ENCODE data around the gene KLHL29. TPM values are rescaled to one million over a fixed set of nuclear protein-coding genes. Genes with fewer than 3 reads are reported as not detected.

The KLHL29 gene
- total RNA-seq, 1 experiment from 2014 or later, result 2.4 TPM

GRCh38 chr2:23423062-23423872, 38.3 kb downstream of the KLHL29 start:
- Histone ChIP-seq H3K23ac (ENCODE audit: insufficient read length, low read depth, low read length) (no peak overlapping the region), H3K27ac (ENCODE audit: insufficient read length, low read depth, low read length) (no peak overlapping the region), H3K14ac (ENCODE audit: insufficient read depth, low read length) (no peak overlapping the region), H3K56ac (ENCODE audit: insufficient read length, low read depth, low read length) (no peak overlapping the region), H3K79me2 (ENCODE audit: insufficient read depth, low read length) (no peaks in the 10 kb centered on the region), H3K27me3 (ENCODE audit: insufficient read depth, low read length) (no peaks in the 10 kb centered on the region), H2BK5ac (ENCODE audit: insufficient read length, low read length) (no peak overlapping the region), H2AK5ac (ENCODE audit: insufficient read length, low read length) (no peak overlapping the region), H4K8ac (replicated peaks; ENCODE audit: insufficient read length, low read depth, low read length) (no peak overlapping the region), H3T11ph (ENCODE audit: low read length) (no peak overlapping the region), H3K4me1 (ENCODE audit: insufficient read depth, low read length) (peaks cover 3% of the 10 kb centered on the region; the same call in 1 of the 2 replicates), H3K4ac (ENCODE audit: low read depth, low read length) (no peak overlapping the region), H3K18ac (ENCODE audit: insufficient read length, low read depth, low read length) (no peak overlapping the region), H2AFZ (ENCODE audit: low read length) (no peak overlapping the region), H4K20me1 (ENCODE audit: control insufficient read depth, insufficient read depth, insufficient read length) (no peaks in the 10 kb centered on the region), H2BK20ac (ENCODE audit: low read depth, low read length, poor library complexity, severe bottlenecking) (no peak overlapping the region), H2BK12ac (ENCODE audit: insufficient read length, low read depth, low read length) (no peak overlapping the region), H3K4me2 (ENCODE audit: insufficient read depth, insufficient read length, low read length) (no peak overlapping the region), H3K79me1 (ENCODE audit: insufficient read depth, low read depth, low read length, poor library complexity, severe bottlenecking) (no peaks in the 10 kb centered on the region), H4K5ac (ENCODE audit: insufficient read length, low read depth, low read length) (no peak overlapping the region), H2BK15ac (ENCODE audit: low read depth, low read length) (no peak overlapping the region), H3K9me3 (ENCODE audit: control insufficient read depth, low read depth, low read length) (no peaks in the 10 kb centered on the region), H3K9ac (ENCODE audit: extremely low read depth, insufficient read length, low read length) (no peak overlapping the region), H3K23me2 (ENCODE audit: insufficient read length, low read depth, low read length, poor library complexity, severe bottlenecking) (no peaks in the 10 kb centered on the region), H2BK120ac (ENCODE audit: low read depth, low read length, poor library complexity, severe bottlenecking) (no peak overlapping the region), H4K91ac (ENCODE audit: insufficient read length, low read depth, low read length) (no peak overlapping the region)
- Mint-ChIP-seq H3K9me3 (no peaks in the 10 kb centered on the region), H3K27ac (peak overlapping the region in 2 of 3 experiments; percentile 35 to 66; a peak in 3 of 7 replicates), H3K27me3 (ENCODE audit: low read depth) (no peaks in the 10 kb centered on the region; the same call in none of the 2 replicates), H3K36me3 (ENCODE audit: insufficient read depth in 1 of 3, low read depth in 3 of 3) (no peaks in the 10 kb centered on the region), H3K4me1 (peaks cover 13 to 28% of the 10 kb centered on the region in 2 experiments), H3K4me3 (no peak overlapping the region)
- no peak for TF ChIP-seq CTCF (conservative IDR thresholded peaks at IDR 0.05)
- peak; percentile 37 for DNase-seq
- no CpG with 5 or more reads among the region's 31 CpGs for WGBS (ENCODE audit: extremely low coverage, insufficient read length, low lambda C conversion rate)
